ENCODE measurements around the gene AGAP1.
"Not testable (repeated sequence)": the region's sequence is repeated elsewhere in the genome, so short reads cannot be mapped to it uniquely, and the experiment has no call there.

AGAP1 gene

DNA sequence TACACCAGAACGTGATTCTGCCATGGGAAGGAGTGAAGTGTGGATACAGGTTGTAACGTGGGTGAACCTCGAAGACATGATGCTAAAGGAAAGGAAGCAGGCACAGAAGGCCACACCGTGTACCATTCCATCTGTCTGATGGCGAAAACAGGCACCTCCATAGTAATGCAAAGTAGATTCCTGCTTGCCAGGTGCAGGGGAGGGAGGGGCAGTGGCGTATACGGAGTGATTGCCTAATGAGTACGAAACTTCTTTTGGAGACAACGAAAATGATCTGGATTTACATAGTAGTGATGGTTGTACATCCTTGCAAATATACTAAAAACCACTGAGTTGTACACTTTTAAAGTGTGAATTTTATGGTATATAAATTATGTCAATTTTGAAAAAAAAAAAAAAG, 567.7 kb downstream of the AGAP1 start:
- intact Hi-C loops (cut with DNase I) = no loop called here
- no peak for DNase-seq

DNA sequence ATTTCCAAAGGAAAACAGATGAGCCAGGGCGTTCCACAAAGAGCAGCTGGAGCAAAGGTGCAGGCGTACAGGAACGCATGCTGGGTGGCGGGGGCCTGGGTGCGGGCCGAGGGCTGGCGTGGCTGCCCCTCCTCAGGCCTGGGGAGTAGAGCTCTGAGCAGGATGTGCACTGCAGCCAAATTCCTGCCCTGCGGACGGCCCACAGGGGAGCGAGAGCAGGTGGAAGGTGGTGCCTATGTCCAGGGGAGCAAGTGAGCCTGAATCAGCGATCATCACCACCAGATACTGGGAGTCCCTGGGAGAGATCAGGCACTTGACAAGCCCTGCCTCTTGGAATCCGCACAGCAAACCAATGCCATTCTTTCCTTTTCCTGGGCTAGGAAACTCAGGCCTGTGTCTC, 568.1 kb downstream of the AGAP1 start:
- intact Hi-C loops (cut with DNase I) = no loop called here
- peak in 1 of 10 donors; percentile 70 for DNase-seq

DNA sequence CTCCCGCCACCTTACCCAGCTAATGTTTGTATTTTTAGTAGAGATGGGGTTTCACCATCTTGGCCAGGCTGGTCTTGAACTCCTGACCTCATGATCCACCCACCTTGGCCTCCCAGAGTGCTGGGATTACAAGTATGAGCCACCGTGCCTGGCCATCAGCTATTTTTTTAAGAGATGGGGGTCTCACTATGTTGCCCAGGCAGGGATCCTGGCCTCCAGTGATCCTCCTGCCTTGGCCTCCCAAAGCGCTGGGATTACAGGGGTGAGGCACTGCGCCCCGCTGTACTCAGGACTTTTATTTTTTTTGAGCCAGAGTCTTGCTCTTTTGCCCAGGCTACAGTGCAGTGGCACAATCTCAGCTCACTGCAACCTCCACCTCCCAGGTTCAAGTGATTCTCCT, 569.0 kb downstream of the AGAP1 start:
- intact Hi-C loops (cut with DNase I) = not testable (repeated sequence)
- peak in 1 of 10 donors; percentile 42 for DNase-seq

DNA sequence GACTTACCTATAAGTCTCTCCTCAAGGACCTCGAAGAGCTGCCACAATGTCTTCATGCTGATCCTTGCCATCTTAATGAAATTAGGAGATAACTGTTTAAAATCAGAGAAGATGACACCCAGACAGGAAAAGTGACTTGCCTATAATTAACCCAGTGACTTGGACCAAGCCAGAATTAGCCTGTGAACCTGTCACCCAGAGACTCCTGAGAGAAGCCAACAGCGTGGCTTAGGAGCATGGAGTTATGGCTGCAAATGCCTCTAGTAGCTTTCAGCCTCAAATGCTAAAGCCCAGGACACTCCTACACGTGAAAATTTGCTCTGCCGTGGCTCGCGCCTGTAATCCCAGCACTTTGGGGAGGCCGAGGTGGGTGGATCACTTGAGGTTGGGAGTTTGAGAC, 570.2 kb downstream of the AGAP1 start:
- peak in 1 of 10 donors; percentile 14 for DNase-seq
- intact Hi-C loops (cut with DNase I) = no loop called here

DNA sequence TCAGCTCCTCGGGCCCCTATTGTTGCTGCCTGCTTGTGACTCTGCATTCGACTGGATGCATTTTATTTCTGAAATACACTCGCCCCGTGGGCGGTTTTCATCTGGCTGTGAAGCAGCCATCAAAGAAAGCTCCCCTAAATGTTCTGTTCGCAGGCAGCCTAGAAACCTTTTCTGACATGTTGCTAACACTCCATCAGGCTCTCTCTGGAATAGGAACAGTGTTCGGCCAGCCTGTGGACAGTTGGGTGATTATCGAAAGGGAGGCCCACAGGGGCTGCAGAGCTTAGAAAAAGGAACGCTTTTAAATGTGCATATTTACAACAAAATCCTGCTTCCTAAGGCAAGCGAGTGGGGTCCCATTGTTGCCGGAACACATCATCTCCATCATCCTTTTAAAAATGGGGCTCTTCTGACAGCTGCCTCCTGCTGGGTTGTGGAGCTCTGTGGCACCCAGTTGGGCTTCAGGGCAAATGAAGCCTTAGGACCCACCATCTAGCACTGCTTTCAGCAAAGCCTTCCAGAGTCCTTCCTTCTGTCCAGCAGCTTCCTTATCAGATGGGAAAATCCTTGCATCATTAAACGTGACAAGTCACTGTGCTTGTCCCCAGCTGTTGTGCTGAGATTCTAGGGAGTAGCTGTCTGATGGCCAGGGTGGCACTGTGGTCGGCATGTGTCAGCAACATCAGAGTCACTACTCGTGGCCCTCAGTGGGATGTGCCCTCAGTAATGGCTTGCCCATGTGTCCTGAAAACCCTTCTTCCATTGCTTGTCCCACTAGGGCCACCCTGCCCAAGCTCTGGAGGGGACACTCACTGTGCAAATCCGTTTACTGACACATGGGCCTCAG, 571.7 kb downstream of the AGAP1 start:
- DNase-seq = peak in 1 of 10 donors; percentile 40
- intact Hi-C loops (cut with DNase I) = no loop called here

DNA sequence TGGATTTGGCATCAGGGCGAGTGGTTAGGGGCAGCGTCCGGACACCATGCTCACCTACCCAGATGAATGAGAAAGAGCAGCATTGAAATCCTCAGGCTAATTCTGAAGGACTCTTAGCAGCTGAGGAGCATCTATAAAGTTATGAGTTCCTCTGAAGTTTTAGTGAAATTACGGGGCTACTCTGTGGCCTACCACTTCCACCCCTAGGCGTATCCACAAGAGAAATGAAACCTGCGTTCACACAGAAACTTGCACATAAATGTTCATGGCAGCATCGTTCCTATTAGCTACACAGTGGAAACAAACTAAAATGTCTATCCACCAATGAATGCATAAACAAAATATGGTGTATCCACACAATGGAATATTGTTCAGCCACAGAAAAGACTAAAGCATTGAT, 576.4 kb downstream of the AGAP1 start:
- no peak for DNase-seq
- intact Hi-C loops (cut with DNase I) = no loop called here

DNA sequence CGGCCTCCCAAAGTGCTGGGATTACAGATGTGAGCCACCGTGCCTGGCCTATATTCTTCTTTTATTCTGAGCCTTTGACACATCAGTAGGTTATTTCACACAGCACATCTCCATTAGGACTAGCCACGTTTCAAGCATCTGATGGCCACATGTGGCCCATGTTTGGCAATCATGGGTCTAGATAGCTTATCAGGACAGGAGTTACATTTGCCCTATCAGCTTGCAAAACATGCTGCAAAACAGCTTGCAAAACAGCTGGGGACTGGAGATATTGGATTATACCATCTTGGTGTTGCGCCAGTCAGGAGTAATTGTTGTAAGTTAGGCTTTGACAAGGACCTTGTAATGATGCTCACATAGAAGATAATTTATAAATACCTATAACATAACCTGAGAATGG, 579.4 kb downstream of the AGAP1 start:
- DNase-seq = no peak
- intact Hi-C loops (cut with DNase I) = no loop called here

DNA sequence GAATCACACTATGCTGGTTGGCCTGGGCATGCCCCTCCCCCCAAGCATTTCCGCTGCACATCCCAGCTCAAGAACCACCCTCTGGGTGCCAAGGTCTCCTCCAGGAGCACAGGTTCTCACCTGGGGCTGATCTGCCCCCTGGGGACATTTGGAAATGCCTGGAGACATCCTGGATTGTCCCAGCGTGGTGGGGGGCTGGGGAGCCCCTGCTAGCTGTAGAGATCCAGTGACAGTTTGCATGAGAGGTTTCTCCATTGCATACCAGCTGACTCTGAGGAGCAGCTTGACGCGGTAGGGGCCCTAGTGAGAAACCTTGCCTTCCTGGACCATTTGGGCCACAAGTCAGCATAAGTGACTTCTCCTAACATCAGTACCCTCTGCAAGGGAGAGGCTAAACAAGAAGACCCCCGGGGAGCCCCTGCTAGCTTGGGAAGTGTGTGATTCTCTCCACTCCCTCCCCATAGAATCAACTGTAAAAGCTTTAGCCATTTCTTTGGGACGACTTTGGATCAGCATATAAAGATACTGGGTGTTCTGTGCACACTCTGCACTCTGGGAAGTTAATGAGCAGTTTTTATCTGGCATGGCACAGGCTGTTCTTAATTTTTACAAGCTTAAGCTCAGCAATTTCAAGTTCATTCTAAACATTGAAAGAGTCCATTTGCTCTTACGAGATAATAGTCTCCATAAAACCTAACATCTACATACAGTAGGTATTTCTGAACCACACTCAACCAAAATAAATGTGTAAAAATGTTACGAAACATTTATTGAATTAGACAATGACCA, 580.2 kb downstream of the AGAP1 start:
- intact Hi-C loops (cut with DNase I) = no loop called here
- DNase-seq = peak in 1 of 10 donors; percentile 17

DNA sequence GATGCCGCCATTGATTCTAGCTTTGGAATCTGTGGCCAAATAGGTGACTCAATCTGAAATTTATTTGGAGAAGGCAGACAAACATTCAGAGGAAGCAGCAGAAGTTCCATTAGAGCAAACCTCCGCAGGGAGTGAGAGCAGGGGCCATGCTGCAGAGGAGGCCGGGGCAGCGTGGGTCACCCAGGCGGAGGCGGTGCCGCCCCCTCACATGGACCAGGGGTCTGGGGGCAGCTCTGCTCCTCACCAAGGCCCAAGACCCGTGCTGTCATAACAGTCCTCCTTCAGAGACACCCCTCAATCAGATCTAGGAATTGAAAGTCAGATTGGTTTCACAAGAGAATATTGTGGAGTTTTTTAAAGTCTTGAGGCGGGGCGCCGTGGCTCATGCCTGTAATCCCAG, 582.0 kb downstream of the AGAP1 start:
- intact Hi-C loops (cut with DNase I) = no loop called here
- DNase-seq = peak in 1 of 10 donors; percentile 76

DNA sequence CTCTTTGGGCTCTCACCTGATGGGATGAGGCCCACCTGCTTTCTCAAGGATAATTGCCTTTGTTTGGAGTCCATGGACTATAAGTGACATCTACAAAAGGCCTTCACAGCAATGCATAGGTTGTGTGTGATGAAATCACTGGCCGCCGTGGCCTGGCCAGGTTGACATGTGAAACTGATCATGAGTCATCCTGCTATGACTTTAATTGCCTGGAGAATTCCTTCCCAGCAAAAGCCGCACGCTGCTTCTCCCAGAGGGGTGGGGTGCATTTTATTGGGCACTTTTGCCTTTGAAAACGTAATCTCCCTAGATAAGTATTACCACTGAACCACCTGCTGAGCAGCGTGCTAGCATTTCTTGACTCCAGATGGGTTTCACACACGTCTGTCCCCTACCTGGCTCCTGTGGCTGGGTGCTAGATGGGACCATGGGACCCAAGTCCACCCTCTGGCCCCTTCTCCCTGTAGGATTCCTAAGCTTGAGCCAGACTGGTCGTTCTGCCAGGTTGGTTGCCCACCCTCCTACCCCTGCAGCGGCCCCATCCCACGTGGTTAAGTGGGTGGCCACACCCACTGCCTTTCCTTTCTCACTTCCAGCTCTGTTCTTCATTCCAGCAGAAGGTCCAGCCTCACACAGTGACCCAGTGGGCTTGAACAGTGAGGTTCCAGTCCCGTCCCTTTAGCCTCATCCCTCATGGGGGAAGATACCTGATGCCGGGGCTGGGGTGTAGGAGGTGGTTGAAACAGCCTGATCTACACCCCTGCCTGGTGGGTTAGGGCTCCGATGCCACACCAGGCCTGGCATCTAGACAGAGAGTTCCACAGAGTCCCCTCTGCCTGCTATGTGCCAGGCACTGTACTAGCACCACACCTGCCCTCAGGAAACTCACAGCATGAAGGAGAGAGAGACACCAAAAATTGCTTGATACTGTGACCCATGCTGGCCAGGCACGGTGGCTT, 584.7 kb downstream of the AGAP1 start:
- peak in 1 of 10 donors; percentile 55 for DNase-seq
- intact Hi-C loops (cut with DNase I) = no loop called here

DNA sequence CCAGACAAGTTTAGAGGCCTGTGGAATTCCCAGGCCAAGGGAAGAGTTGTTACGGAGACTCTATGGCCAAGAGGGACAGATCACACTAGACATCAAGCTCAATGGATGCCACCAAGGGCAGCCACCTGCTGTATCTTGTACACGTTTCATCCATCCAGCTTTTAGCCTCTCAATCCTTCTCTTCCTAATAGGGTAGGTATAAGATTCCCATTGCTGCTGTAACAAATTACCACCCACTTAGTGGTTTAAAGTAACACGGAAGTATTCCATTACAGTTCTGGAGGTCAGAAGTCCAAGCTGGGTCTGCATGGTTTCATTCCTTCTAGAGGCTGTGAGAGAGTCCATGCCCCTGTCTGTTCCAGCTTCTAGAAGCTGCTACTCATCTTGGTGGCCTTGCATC, 586.6 kb downstream of the AGAP1 start:
- intact Hi-C loops (cut with DNase I) = no loop called here
- DNase-seq = no peak

DNA sequence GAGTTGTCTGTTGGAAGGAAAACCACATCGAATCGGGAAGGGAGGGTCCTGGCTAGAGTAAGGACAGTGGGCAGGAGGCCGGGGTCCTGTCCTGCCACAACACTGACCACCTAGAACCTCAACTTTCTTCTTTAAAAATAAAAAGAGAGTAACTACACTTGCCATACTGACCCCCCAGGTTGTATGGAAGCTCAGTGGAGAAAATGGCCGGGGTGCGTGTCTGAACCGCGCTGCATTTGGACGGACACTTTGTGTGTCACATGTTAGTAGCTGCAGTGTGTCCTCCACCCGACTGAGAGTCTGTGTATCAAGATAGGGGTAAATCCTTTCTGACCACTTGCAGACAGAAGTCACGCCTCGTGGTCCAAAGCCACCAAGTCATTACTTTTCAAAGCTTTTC, 587.3 kb downstream of the AGAP1 start:
- intact Hi-C loops (cut with DNase I) = no loop called here
- peak in 2 of 10 donors; percentile 40 to 60 for DNase-seq

DNA sequence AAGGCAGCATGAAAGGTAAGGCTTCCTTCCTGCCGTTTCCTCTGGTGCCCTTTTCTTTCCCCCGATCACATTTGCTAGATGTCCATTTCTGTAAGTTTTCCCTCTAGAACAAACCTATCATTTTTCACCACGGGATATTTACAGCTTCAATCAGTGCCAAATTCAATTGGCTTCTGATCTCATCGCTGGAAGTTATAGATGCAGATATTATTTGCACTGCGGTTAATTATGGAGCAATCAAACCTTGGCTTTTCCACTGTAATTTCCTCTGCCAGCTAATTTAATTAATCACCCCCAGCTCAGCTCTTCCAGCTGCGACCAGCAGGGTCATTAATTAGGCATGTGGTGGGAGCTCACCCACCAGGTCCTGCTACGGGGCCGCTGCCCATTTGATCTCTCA, 588.2 kb downstream of the AGAP1 start:
- intact Hi-C loops (cut with DNase I) = no loop called here
- DNase-seq = peak in 1 of 10 donors; percentile 29

DNA sequence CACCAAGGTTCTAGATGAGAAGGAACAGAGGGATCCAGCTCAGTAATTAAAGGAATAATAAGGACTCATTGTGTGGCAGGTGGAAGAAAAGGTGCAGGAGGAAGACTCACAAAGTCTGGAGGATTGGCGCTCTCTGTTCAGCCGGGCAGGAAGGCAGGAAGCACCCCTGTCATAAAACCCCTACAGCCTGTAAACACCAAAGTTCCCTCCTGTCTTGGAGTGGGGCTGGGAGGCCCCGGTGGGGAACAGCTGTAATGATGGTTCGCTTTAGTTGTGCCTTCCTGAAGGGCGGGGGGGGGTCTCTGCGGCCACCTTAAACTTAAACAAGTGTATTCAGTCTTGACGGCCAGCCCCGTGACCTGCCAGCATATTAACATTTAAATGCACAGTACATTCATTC, 590.1 kb downstream of the AGAP1 start:
- intact Hi-C loops (cut with DNase I) = no loop called here
- DNase-seq = peak in 2 of 10 donors; percentile 15 to 18

DNA sequence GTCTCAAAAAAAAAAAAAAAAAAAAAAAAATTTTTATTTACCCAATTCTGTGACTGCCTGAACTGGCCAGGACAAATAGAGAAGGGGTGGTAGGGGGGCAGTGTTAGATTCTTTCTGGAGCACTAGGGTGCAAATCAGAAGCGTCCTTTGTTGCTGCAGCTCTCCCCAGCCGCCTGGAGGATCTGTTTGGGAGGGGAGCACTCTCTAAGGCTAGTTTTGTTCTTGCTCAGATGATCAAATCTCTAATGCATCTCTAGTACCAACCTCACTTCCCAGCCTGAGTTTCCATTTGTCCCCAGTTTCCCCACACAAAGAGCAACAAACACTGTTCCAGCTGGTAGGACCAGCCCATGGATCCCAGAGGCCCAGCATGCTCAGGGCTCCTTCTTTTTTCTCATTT, 591.4 kb downstream of the AGAP1 start:
- peak in 1 of 10 donors; percentile 61 for DNase-seq
- intact Hi-C loops (cut with DNase I) = no loop called here

DNA sequence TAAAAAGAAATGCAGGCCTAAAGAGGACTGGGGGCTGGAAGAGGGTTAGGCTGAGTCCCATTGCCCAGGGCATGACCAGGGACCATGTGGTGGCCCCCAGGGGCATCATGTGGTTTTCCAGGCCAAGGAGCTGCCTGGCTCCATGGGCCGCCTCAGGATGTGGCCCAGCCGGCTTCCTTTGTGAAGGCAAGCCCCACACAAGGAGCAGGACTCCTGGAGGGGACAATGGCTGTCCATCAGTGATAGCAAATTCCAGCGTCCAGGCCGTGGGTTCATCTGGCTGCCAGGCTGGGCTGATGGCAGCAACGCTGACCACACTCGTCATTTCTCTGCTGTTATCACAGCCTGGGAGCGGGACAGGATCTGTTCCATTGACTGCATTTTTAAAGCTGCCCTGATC, 591.8 kb downstream of the AGAP1 start:
- intact Hi-C loops (cut with DNase I) = no loop called here
- peak in 2 of 10 donors; percentile 64 to 70 for DNase-seq

DNA sequence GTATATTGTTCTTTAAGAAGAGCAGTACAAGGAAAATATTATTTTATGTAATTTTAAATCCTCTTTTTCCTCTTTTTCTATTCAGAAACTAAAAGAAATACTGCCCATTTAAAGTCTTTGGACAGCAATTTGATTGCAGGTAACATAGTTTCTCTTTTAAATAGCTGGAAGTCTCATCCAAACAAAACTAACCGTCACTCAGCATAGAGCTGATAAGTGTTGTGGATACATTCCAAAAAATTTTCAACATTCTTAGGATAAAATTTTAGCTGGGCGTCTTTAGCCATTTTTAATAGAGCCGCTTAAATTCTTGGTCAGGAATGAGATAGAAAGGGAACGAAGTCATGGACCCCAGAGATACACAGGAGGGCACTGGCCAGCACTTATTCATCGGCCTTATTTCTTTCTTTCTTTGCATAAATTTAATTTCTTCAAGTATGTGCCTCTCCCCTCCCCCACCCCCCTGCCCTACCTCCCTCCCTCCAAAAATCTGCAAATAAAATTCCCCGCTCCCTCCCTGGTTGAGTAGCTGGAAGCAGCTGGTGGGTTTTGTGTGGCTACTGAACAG, 592.6 kb downstream of the AGAP1 start:
- no peak for DNase-seq
- intact Hi-C loops (cut with DNase I) = no loop called here

DNA sequence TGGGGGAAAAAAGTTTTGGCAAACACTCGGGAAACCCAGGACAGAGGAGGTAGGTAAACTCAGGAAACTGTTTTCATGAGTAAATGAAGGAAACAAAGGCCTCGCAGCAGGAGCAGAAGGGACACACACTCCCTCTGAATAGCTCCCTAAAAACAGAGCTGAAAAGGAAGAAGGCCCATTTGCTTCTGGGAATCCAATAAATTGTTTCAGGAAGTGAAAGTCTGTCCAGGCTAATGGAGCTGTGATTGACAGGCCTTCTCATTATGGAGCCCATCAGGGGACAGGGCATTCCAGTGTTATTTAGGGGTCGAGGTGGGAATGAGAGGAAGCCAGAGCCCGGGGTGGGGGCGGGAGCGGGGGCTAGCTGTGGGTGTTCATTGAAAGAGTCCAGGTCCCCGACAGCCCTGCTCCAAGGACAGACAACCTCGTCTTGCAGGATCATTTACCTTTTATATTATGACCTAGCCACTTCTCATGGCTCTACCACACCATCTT, 593.2 kb downstream of the AGAP1 start:
- peak in 2 of 10 donors; percentile 17 to 49 for DNase-seq
- intact Hi-C loops (cut with DNase I) = no loop called here

DNA sequence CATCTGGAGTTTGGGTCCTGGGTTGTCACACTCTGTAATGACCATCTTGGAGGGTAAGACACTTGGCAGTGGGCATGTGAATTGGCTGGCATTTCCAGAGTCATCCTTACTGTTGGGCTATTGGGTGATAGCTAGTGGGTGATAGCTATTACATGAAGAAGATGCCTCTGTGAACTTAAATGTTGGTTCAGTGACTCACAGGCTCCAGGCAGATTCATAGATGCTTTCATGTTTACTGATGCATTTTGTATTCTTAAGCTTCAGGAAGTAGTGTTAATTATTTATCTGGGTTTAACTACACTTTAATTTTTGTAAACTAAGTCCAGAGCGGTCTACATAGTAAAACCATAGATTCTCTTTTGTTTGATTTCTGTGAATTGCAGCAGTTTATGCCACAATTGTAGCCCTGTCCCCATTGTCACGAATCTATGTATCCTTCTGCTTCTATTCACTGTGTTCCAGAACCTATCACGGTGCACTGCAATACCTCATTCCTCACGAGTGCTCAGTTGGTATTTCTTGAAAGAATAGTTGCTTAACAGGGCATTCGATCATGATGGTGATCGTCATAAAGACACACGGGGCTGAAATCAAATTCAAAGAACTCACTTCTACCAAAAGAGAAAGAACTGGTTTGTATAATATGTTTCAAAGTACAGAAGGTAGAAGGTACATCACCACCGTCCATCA, 594.7 kb downstream of the AGAP1 start:
- DNase-seq = no peak
- intact Hi-C loops (cut with DNase I) = no loop called here

Measured in posterior cingulate gyrus (tissue), 11 donors.